NT2/D1 (cell line): ENCODE measurements around the gene DLG2.

ENCODE experiments used
- DNase-seq: peaks from one replicate; pipeline ENCODE4 v3.0.0-alpha.2; 2011; ENCODE audit warnings: low read depth, low spot score
- H3K27me3 ChIP-seq: 2 replicates; pipeline ENCODE4 v1.6.0; 2011; ENCODE audit warnings: mild to moderate bottlenecking; ENCODE audit not compliant: insufficient read length, insufficient read depth
- H3K36me3 ChIP-seq: 2 replicates; pipeline ENCODE4 v1.6.1; 2011; ENCODE audit warnings: mild to moderate bottlenecking, low read length, mixed read lengths; ENCODE audit not compliant: insufficient read depth, insufficient read length
- H3K4me1 ChIP-seq: 2 replicates; pipeline ENCODE4 v1.5.1; 2011; ENCODE audit not compliant: insufficient read depth, insufficient read length
- H3K4me3 ChIP-seq: 2 replicates; pipeline ENCODE4 v1.5.1; 2011; ENCODE audit warnings: low read depth; ENCODE audit not compliant: insufficient read length
- H3K9ac ChIP-seq: 2 replicates; pipeline ENCODE4 v1.6.0; 2011; ENCODE audit warnings: low read depth; ENCODE audit not compliant: insufficient read length
- H3K9me3 ChIP-seq: 2 replicates; pipeline ENCODE4 v1.5.1; 2011; ENCODE audit warnings: mild to moderate bottlenecking, low read length; ENCODE audit not compliant: insufficient read depth
- SUZ12 ChIP-seq: IDR thresholded peaks from 2 replicates; pipeline ENCODE4 v1.6.1; 2011; ENCODE audit not compliant: insufficient read length, insufficient read depth; ENCODE audit errors: extremely low read depth
- YY1 ChIP-seq: IDR thresholded peaks from 2 replicates; pipeline ENCODE4 v1.6.1; 2011; ENCODE audit not compliant: insufficient read length, insufficient read depth
- ZNF274 ChIP-seq: IDR thresholded peaks from 2 replicates; pipeline ENCODE4 v1.6.1; 2011; ENCODE audit warnings: mild to moderate bottlenecking, low read depth, low read length

The DLG2 gene

DNA sequence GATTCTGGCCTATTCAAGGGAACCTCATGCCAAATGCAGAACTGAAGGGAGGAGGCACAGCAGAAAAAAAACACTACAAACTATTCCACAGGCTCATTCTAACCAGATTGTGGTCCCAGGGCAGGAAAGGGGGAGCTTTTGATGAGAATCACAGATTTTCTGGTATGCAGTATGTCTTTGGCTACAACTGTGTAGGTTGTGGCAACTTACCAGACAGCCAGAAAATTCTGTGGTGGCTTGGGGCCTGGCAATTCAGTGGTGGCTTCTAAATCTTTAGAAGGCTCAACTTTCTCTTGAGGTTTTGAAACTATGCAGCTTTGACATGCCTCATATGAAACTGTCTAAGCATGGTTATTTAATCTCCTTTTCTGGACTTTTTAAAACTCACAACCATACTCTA lies 1490.2 kb downstream of the DLG2 start:
- no peak overlapping the region for H3K9ac ChIP-seq
- TF ChIP-seq YY1 (no peak), SUZ12 (no peak), ZNF274 (no peak)
- no peaks in the 10 kb centered on the region for H3K9me3 ChIP-seq
- H3K36me3 ChIP-seq: no peaks in the 10 kb centered on the region
- H3K27me3 ChIP-seq: no peaks in the 10 kb centered on the region
- no peak for DNase-seq
- no peak overlapping the region for H3K4me3 ChIP-seq
- H3K4me1 ChIP-seq: no peaks in the 10 kb centered on the region

DNA sequence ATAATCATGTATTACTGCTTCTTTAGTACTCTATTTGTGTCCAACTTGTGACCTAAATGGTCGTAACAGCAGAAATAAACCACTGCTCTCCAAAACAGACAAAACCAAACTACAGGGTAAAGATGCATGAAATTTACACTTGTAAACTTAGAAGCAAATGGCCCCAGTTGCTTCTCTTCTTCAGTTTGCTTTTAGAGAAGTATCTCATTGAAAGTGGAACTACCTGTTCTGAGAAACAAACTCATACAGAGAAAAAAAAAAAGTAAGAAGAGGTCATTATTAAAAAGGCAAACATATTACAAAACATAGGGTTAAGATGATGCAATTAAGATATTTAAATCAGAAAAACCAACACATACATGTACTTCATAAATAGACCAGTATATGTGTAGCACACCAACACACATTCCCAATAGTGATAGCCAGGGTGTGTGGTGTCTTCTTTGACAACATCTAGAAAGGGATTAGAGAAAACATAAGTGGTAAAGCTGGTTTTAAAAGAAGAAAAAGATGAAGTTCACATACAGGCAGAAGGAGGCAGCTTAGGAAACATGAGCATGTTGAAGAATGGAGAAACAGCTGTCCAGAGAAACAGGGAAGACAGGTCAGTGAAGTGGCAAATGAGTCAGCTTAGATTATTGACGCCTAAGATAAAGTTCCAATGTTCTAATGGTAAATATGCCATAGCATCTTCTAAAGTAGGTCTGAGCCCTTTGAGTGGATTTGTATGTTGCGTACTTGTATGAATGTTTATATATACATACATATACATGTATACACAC lies 1496.3 kb downstream of the DLG2 start:
- Histone ChIP-seq H3K4me3 (no peak overlapping the region), H3K9me3 (no peaks in the 10 kb centered on the region), H3K4me1 (no peaks in the 10 kb centered on the region), H3K27me3 (no peaks in the 10 kb centered on the region), H3K36me3 (no peaks in the 10 kb centered on the region), H3K9ac (no peak overlapping the region)
- TF ChIP-seq YY1: no peak
- no peak for TF ChIP-seq ZNF274
- TF ChIP-seq SUZ12: no peak
- no peak for DNase-seq

DNA sequence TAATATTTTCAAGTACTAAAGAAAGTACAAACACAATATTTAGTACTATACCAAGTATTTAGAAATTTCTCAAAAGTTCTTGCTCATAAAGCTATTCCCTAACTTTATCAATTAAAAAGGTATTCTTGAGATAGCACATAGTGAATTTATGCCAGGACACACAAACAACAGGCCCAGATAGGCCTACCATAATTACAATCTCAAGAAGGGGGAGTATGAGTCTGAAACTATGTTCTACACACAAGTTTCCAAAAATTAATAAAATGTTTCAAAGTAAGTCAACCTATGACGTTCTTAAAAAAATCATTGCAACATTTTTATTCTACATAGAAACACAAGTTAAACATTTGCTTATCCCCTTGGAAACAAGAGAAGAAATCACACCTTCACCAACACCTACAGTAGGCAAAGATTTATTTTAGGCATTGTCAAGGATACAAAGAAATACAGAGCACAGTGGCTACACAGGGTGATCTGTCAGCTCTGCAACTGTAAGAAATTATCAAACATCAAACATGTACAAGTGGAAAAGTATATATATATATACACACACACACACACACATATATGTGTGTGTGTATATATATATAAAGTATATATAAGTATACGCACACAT lies 1497.1 kb downstream of the DLG2 start:
- H3K27me3 ChIP-seq: no peaks in the 10 kb centered on the region
- no peaks in the 10 kb centered on the region for H3K36me3 ChIP-seq
- no peaks in the 10 kb centered on the region for H3K9me3 ChIP-seq
- TF ChIP-seq SUZ12 (no peak), YY1 (no peak), ZNF274 (no peak)
- no peaks in the 10 kb centered on the region for H3K4me1 ChIP-seq
- H3K4me3 ChIP-seq: no peak overlapping the region
- no peak overlapping the region for H3K9ac ChIP-seq
- no peak for DNase-seq

DNA sequence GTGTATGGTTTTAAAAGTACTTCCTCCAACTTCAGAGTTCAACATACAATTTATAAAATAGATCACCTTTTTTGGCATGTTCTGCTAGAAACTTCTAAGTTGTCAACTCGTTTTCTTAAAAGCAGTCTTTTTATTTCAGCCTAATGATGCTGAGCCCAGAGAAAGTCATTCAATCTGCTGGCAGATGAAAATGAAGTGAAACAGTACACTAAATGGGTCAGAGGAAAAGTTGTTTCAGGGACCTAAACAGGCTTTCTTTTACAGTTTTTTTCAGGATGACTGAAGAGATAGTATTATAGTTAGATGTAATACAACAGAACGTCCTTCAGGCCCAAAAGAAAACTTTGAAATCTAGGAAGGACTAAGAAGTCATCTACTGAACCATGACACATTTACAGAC lies 1498.3 kb downstream of the DLG2 start:
- H3K9ac ChIP-seq: no peak overlapping the region
- H3K27me3 ChIP-seq: no peaks in the 10 kb centered on the region
- no peak overlapping the region for H3K4me3 ChIP-seq
- H3K9me3 ChIP-seq: no peaks in the 10 kb centered on the region
- no peak for DNase-seq
- no peaks in the 10 kb centered on the region for H3K36me3 ChIP-seq
- no peaks in the 10 kb centered on the region for H3K4me1 ChIP-seq
- TF ChIP-seq YY1: no peak
- TF ChIP-seq SUZ12: no peak
- no peak for TF ChIP-seq ZNF274

DNA sequence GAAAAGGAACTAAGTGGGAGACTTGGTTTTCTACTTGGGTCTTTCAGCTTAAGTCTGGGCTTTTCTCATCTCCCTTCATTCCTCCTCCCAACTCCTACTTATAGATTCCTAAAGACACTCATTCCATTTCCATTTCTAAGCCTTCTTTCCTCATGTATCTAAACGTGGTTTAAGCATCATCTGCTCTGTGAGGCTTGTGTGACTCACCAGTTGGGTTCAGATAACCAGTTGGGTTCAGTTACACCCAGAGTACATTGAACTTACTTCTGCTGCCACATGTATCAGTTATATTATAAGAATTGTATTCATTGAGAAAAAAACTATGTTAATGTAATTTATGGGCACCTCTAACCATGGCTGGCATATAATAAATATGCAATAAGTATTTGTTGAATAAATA lies 1509.8 kb downstream of the DLG2 start:
- TF ChIP-seq YY1: no peak
- TF ChIP-seq SUZ12: no peak
- no peak for TF ChIP-seq ZNF274
- no peak overlapping the region for H3K4me3 ChIP-seq
- no peak for DNase-seq
- no peaks in the 10 kb centered on the region for H3K4me1 ChIP-seq
- H3K9ac ChIP-seq: no peak overlapping the region
- H3K36me3 ChIP-seq: no peaks in the 10 kb centered on the region
- H3K27me3 ChIP-seq: no peaks in the 10 kb centered on the region
- no peaks in the 10 kb centered on the region for H3K9me3 ChIP-seq

DNA sequence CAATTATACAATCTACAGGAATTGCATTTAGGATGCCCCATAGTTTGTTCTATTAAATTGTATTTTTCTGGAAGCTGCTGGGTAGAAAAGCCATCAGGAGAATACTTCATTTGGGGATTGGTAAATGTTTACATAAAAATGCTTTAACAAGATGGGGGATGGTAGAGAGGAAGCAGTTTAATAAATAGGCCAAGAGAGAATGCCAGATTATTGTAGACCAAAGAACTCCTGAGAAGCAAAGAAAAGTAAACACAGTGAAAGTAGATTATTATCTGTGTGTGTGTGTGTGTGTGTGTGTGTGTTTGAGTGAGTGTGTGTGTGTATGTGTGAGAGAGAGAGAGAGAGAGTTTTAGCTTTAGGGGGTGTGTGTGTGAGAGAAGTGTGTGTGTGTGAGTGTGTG lies 1520.6 kb downstream of the DLG2 start:
- Histone ChIP-seq H3K4me3 (no peak overlapping the region), H3K9ac (no peak overlapping the region), H3K9me3 (no peaks in the 10 kb centered on the region), H3K4me1 (no peaks in the 10 kb centered on the region), H3K27me3 (no peaks in the 10 kb centered on the region), H3K36me3 (no peaks in the 10 kb centered on the region)
- TF ChIP-seq ZNF274 (no peak), SUZ12 (no peak)
- no peak for DNase-seq

DNA sequence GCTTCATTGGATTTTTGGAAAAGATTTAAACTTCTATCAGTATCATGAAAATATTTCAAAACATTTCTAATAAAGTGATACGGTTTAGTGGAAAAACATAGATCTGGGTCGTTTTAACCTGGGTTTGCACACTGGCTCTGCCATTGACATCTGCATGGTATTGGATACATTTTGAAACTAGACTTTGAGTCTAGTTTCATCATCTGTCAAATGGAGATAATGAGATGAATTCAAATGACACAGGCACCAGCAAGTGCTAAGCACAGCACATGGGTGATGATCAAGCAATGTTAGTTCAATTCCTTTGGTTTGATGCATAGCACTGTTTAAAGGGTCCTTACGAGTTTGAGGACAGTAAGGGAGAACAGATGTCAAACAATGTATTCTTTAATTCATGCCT lies 1522.0 kb downstream of the DLG2 start:
- H3K9me3 ChIP-seq: no peaks in the 10 kb centered on the region
- H3K9ac ChIP-seq: no peak overlapping the region
- no peaks in the 10 kb centered on the region for H3K27me3 ChIP-seq
- DNase-seq: no peak
- H3K4me1 ChIP-seq: no peaks in the 10 kb centered on the region
- H3K4me3 ChIP-seq: no peak overlapping the region
- H3K36me3 ChIP-seq: no peaks in the 10 kb centered on the region
- no peak for TF ChIP-seq ZNF274
- TF ChIP-seq YY1: no peak
- no peak for TF ChIP-seq SUZ12
